ENCODE results near the gene URAD.
A peak's percentile ranks its signal among the peaks of the same experiment; 100 is the strongest.

DNA sequence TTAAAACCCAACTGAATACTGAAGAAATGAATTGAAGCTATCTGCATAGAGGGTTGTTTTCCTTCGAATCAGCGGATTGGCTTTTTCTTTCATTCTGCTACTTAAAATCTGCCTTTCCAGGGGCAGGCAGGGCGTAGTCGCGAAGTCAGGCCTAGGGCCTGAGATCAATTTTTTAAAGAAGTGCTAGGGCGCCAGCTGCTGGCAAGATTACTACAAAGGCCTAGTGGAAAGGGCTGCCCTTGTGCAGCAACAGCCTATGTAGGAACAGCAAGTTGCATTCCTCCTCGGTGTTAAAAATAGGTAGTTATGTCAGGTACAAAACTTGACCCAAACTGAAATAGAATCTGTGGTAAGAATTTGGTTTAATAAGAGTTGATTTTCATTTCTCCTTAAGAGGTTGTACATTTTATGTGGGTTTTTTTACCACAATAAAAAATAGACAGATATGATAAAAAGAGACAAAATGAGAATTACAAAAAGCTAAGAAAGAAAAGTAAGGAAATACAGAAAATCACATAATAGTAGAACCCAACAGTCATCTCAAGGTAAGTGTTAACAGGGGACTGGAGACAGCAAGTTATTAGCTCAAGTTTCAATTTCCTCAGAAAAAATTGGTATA is 9.5 kb upstream of the URAD start:
- TF ChIP-seq, protein P1, sequence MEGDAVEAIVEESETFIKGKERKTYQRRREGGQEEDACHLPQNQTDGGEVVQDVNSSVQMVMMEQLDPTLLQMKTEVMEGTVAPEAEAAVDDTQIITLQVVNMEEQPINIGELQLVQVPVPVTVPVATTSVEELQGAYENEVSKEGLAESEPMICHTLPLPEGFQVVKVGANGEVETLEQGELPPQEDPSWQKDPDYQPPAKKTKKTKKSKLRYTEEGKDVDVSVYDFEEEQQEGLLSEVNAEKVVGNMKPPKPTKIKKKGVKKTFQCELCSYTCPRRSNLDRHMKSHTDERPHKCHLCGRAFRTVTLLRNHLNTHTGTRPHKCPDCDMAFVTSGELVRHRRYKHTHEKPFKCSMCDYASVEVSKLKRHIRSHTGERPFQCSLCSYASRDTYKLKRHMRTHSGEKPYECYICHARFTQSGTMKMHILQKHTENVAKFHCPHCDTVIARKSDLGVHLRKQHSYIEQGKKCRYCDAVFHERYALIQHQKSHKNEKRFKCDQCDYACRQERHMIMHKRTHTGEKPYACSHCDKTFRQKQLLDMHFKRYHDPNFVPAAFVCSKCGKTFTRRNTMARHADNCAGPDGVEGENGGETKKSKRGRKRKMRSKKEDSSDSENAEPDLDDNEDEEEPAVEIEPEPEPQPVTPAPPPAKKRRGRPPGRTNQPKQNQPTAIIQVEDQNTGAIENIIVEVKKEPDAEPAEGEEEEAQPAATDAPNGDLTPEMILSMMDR (IDR thresholded peaks at IDR 0.05) = peak in 2 of 4 experiments; percentile 11 to 23
- TF ChIP-seq EP300 (IDR thresholded peaks at IDR 0.05) = no peak
